Glutamatergic neuron (in vitro differentiated cells): ENCODE data around the gene CASK. TPM values are rescaled to one million over a fixed set of nuclear protein-coding genes. Genes with fewer than 3 reads are reported as not detected.
A peak's percentile ranks its signal among the peaks of the same experiment; 100 is the strongest.
"Not testable (repeated sequence)": the region's sequence is repeated elsewhere in the genome, so short reads cannot be mapped to it uniquely, and the experiment has no call there.

Source experiments
- DNase-seq: peaks from one replicate; pipeline ENCODE4 v3.0.0; 2022
- H3K27ac Mint-ChIP-seq: one replicate; pipeline ENCODE4 v1.8.0; 2020; ENCODE audit warnings: mild to moderate bottlenecking, mixed read lengths, inconsistent platforms; ENCODE audit not compliant: unreplicated experiment
- H3K27me3 Mint-ChIP-seq: one replicate; pipeline ENCODE4 v1.8.0; 2020; ENCODE audit warnings: mild to moderate bottlenecking, moderate library complexity, mixed read lengths, inconsistent platforms; ENCODE audit not compliant: unreplicated experiment
- H3K36me3 Mint-ChIP-seq: one replicate; pipeline ENCODE4 v1.8.0; 2020; ENCODE audit warnings: mild to moderate bottlenecking, mixed read lengths, inconsistent platforms; ENCODE audit not compliant: unreplicated experiment
- H3K4me1 Mint-ChIP-seq: one replicate; pipeline ENCODE4 v1.8.0; 2020; ENCODE audit warnings: mild to moderate bottlenecking, low read depth, mixed read lengths, inconsistent platforms; ENCODE audit not compliant: unreplicated experiment
- H3K4me3 Mint-ChIP-seq: one replicate; pipeline ENCODE4 v1.8.0; 2020; ENCODE audit warnings: mild to moderate bottlenecking, mixed read lengths, inconsistent platforms; ENCODE audit not compliant: unreplicated experiment
- H3K9me3 Mint-ChIP-seq: one replicate; pipeline ENCODE4 v1.8.0; 2020; ENCODE audit warnings: mild to moderate bottlenecking, moderate library complexity, mixed read lengths, inconsistent platforms; ENCODE audit not compliant: unreplicated experiment
- total RNA-seq: library from RNA; stranded (reverse); fragmentation: NEBNext Ultra II Directional; extraction: Animal tissue kit (Norgen Biotek cat#: 25700); gene quantifications from one replicate; pipeline ENCODE4 v1.2.1, GENCODE V29; 2021; ENCODE audit not compliant: unreplicated experiment
- TF ChIP-seq, protein P1 (sequence below): fragments of 200-600 bp; sonication (generic); IDR thresholded peaks from one replicate; pipeline ENCODE4 v1.5.0; 2021; ENCODE audit not compliant: partially characterized antibody, unreplicated experiment

CASK gene
- total RNA-seq, 1 donor from 2014 or later = 173 TPM

DNA sequence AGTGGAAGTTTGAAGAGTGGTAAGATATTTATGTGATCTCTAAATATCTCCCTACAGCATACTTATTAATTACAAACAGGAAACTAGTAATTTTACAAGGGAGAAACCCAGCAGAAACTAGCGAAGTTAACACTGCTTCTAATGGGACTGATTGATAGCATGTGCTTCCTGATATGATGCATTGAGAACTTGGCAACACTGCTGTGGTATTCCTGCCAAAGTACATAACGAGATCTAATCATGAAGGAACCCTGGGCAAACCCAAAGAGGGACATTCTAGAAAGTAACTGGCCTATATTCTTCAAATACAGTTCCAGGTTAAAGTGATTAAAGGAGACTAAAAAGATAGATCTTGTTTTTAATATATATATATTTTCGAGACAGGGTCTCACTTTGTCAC lies 239.2 kb downstream of the CASK start:
- TF ChIP-seq, protein P1, sequence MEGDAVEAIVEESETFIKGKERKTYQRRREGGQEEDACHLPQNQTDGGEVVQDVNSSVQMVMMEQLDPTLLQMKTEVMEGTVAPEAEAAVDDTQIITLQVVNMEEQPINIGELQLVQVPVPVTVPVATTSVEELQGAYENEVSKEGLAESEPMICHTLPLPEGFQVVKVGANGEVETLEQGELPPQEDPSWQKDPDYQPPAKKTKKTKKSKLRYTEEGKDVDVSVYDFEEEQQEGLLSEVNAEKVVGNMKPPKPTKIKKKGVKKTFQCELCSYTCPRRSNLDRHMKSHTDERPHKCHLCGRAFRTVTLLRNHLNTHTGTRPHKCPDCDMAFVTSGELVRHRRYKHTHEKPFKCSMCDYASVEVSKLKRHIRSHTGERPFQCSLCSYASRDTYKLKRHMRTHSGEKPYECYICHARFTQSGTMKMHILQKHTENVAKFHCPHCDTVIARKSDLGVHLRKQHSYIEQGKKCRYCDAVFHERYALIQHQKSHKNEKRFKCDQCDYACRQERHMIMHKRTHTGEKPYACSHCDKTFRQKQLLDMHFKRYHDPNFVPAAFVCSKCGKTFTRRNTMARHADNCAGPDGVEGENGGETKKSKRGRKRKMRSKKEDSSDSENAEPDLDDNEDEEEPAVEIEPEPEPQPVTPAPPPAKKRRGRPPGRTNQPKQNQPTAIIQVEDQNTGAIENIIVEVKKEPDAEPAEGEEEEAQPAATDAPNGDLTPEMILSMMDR = no peak
- DNase-seq = no peak
- Mint-ChIP-seq H3K27me3 (no peaks in the 10 kb centered on the region), H3K4me3 (no peak overlapping the region), H3K27ac (no peak overlapping the region), H3K4me1 (no peaks in the 10 kb centered on the region), H3K36me3 (no peaks in the 10 kb centered on the region), H3K9me3 (no peaks in the 10 kb centered on the region)

DNA sequence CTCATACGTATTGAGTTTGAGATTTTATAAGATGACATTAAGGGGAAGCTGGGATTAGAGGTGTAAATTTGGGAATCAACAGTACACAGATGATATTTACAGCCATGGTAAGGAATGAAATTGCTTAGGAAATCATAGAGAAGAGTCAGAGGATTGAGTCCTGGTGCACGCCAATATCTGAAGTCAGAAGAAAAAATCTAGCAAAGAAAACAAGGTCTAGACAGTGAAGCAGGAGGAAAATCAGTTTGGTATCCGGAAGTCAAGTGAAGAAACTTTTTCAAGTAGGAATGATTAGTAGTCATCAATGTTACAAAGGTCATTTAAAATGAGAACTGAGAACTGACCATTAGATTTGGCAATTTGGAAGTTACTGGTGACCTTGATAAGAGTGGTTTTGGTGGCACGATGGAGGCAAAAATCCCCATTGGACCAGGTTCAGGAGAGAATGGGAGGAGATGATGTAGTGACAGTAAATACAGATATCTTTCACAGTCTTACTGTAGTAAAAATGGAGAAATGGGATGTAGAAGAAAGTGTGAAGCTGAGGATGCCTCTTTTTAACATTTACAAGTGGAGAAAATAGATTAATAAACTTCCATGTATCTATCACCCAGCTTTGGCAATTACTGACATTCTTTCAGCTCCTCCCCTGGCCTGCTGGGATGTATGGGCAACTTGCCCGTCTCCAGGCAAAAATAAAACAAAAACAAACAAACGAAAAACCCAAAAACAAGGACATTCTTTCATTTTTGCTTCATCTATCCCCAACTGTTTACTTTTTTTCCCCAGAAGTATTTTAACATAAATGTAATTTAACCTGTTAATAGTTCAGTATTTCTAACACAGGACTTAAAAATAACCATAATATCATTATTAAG lies 245.9 kb downstream of the CASK start:
- TF ChIP-seq, protein P1 = no peak
- H3K27ac Mint-ChIP-seq = no peak overlapping the region
- no peaks in the 10 kb centered on the region for H3K36me3 Mint-ChIP-seq
- no peak for DNase-seq
- H3K4me1 Mint-ChIP-seq = no peaks in the 10 kb centered on the region
- peaks cover 1% of the 10 kb centered on the region for H3K9me3 Mint-ChIP-seq
- no peaks in the 10 kb centered on the region for H3K27me3 Mint-ChIP-seq
- no peak overlapping the region for H3K4me3 Mint-ChIP-seq

DNA sequence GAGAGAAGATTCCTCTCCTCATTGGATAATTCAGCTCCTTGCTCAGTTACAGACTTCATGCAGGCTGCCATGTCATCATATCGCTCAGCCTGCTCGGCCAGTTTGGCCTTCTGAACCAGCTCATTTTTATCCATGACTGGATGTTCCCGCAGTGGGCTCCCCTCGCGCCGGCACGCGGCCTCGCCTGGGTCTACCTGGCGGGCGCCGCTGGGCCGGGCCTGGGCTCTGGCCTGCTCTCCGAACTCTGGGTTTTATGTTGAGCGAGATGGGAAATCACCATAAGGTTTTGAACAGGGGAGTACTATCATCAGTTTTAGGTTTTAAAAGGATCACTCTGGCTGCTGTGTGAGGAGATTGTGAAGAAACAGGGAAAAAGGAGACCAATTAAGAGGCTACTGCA lies 247.0 kb downstream of the CASK start:
- not testable (repeated sequence) for H3K36me3 Mint-ChIP-seq, H3K4me3 Mint-ChIP-seq, H3K4me1 Mint-ChIP-seq, H3K9me3 Mint-ChIP-seq, DNase-seq, H3K27me3 Mint-ChIP-seq
- peak overlapping the region; percentile 28 for H3K27ac Mint-ChIP-seq

DNA sequence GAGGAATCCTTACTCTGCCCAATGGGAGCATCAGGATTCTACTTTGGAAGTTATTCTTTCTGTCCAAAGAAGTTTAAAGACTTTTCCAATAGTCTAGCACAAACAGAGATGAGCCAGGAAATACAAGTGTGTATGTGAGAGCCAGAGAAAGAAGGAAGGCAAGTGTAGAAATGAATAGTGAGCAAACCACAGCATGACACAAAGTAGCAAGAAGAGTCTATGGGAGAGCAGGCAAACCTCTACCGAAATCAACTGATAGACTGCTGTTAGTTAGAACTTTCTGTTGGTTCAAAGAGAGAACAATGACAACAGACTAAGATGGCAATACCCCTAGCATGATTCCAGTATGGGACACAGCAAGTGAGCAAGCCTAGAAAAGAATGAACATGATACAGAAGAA lies 250.7 kb downstream of the CASK start:
- Mint-ChIP-seq H3K27ac (no peak overlapping the region), H3K4me3 (no peak overlapping the region), H3K36me3 (no peaks in the 10 kb centered on the region), H3K27me3 (no peaks in the 10 kb centered on the region), H3K4me1 (no peaks in the 10 kb centered on the region), H3K9me3 (peaks cover 1% of the 10 kb centered on the region)
- TF ChIP-seq, protein P1 = no peak
- no peak for DNase-seq

DNA sequence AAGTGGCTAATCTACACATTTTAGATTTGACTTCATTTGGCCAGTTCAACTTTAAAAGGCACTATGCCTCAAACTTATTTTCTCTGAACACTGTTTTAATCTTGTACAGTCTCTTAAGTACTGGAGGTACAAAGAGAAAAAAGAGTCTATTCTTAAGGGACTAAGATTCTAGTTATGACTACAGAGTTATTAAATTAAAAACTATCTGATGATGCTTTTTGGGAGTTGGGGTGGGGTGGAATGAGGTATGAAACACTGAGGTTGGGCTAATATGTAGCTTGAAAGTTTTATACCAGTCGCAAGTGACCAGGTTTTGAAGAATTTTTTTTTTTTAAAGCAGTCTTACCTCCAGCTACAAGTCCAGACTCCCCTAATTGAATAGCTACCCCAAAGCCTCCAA lies 252.3 kb downstream of the CASK start:
- no peaks in the 10 kb centered on the region for H3K27me3 Mint-ChIP-seq
- no peaks in the 10 kb centered on the region for H3K36me3 Mint-ChIP-seq
- peaks cover 1% of the 10 kb centered on the region for H3K9me3 Mint-ChIP-seq

More for the DNA sequence above, 252.3 kb downstream of the CASK start:
- no peak for DNase-seq
- TF ChIP-seq, protein P1 = no peak
- Mint-ChIP-seq H3K27ac (no peak overlapping the region), H3K4me3 (no peak overlapping the region), H3K4me1 (no peaks in the 10 kb centered on the region)
